CD4-positive, alpha-beta T cell treated with Interleukin-6 at 100 ng/mL for 8 hours (primary cell): ENCODE data around the gene SOAT2.
"Not testable (repeated sequence)": the region's sequence is repeated elsewhere in the genome, so short reads cannot be mapped to it uniquely, and the experiment has no call there.

Experiments
- DNase-seq: peaks from one replicate; pipeline ENCODE4 v3.0.0-alpha.2; 2020; ENCODE audit warnings: mixed read lengths, low spot score

The SOAT2 gene

GRCh38 chr12:53147653-53148052 is 44.4 kb downstream of the SOAT2 start:
- DNase-seq, result no peak

GRCh38 chr12:53151039-53151438 is 47.8 kb downstream of the SOAT2 start:
- no peak for DNase-seq

- DNase-seq, result no peak
Observed at GRCh38 chr12:53152390-53152789, 49.1 kb downstream of the SOAT2 start.

- peak; percentile 89 for DNase-seq
Observed at GRCh38 chr12:53159195-53159839, 56.0 kb downstream of the SOAT2 start.

- DNase-seq, result no peak
Observed at GRCh38 chr12:53160000-53160399, 56.7 kb downstream of the SOAT2 start.

- no peak for DNase-seq
Observed at GRCh38 chr12:53160673-53161072, 57.4 kb downstream of the SOAT2 start.

- no peak for DNase-seq
Observed at GRCh38 chr12:53161119-53161911, 58.0 kb downstream of the SOAT2 start.

GRCh38 chr12:53163008-53163407 is 59.7 kb downstream of the SOAT2 start:
- not testable (repeated sequence) for DNase-seq

- no peak for DNase-seq
Observed at GRCh38 chr12:53166837-53167236, 63.6 kb downstream of the SOAT2 start.

- DNase-seq, result no peak
Observed at GRCh38 chr12:53169644-53170043, 66.4 kb downstream of the SOAT2 start.

GRCh38 chr12:53170215-53170614 is 66.9 kb downstream of the SOAT2 start:
- DNase-seq, result no peak

- no peak for DNase-seq
Observed at GRCh38 chr12:53170876-53171724, 67.8 kb downstream of the SOAT2 start.

- no peak for DNase-seq
Observed at GRCh38 chr12:53171725-53172329, 68.5 kb downstream of the SOAT2 start.

GRCh38 chr12:53172352-53172751 is 69.1 kb downstream of the SOAT2 start:
- DNase-seq, result no peak

- DNase-seq, result no peak
Observed at GRCh38 chr12:53173085-53173715, 69.9 kb downstream of the SOAT2 start.
